ENCODE data around the gene SYCP2L.
"Not testable (repeated sequence)": the region's sequence is repeated elsewhere in the genome, so short reads cannot be mapped to it uniquely, and the experiment has no call there.

Gene SYCP2L

GRCh38 chr6:10977231-10977968 lies 90.5 kb downstream of the SYCP2L start:
- Histone ChIP-seq H3K36me3 (ENCODE audit: insufficient read depth, low read length) (no peaks in the 10 kb centered on the region), H3K79me2 (ENCODE audit: control insufficient read depth, insufficient read depth, low read length, unreplicated experiment) (no peaks in the 10 kb centered on the region), H3K27ac (ENCODE audit: low read depth, low read length) (no peak overlapping the region), H3K27me3 (ENCODE audit: insufficient read depth, low read length) (peaks cover 22% of the 10 kb centered on the region; the same call in 1 of the 2 replicates), H2AFZ (ENCODE audit: low read length, unreplicated experiment) (no peak overlapping the region), H3K4me1 (ENCODE audit: control insufficient read depth, insufficient read depth, low read length, unreplicated experiment) (no peaks in the 10 kb centered on the region), H3K4me3 (ENCODE audit: low read depth, low read length) (no peak overlapping the region)

- Histone ChIP-seq H3K27me3 (ENCODE audit: insufficient read depth, low read length) (peaks cover 31% of the 10 kb centered on the region), H3K27ac (ENCODE audit: low read depth, low read length) (no peak overlapping the region), H3K4me1 (ENCODE audit: control insufficient read depth, insufficient read depth, low read length, unreplicated experiment) (no peaks in the 10 kb centered on the region), H2AFZ (ENCODE audit: low read length, unreplicated experiment) (no peak overlapping the region), H3K79me2 (ENCODE audit: control insufficient read depth, insufficient read depth, low read length, unreplicated experiment) (no peaks in the 10 kb centered on the region), H3K4me3 (ENCODE audit: low read depth, low read length) (no peak overlapping the region), H3K36me3 (ENCODE audit: insufficient read depth, low read length) (no peaks in the 10 kb centered on the region)
Observed at GRCh38 chr6:10979603-10980002, 92.8 kb downstream of the SYCP2L start.

GRCh38 chr6:10981409-10981808 lies 94.6 kb downstream of the SYCP2L start:
- H3K4me1 ChIP-seq (ENCODE audit: control insufficient read depth, insufficient read depth, low read length, unreplicated experiment) = no peaks in the 10 kb centered on the region
- H3K79me2 ChIP-seq (ENCODE audit: control insufficient read depth, insufficient read depth, low read length, unreplicated experiment) = no peaks in the 10 kb centered on the region
- no peak overlapping the region for H3K4me3 ChIP-seq (ENCODE audit: low read depth, low read length)
- peaks cover 31% of the 10 kb centered on the region for H3K27me3 ChIP-seq (ENCODE audit: insufficient read depth, low read length)
- H3K36me3 ChIP-seq (ENCODE audit: insufficient read depth, low read length) = no peaks in the 10 kb centered on the region
- H3K27ac ChIP-seq (ENCODE audit: low read depth, low read length) = no peak overlapping the region
- H2AFZ ChIP-seq (ENCODE audit: low read length, unreplicated experiment) = no peak overlapping the region

GRCh38 chr6:10984959-10985358 lies 98.1 kb downstream of the SYCP2L start:
- H3K4me3 ChIP-seq (ENCODE audit: low read depth, low read length); H3K36me3 ChIP-seq (ENCODE audit: insufficient read depth, low read length); H3K4me1 ChIP-seq (ENCODE audit: control insufficient read depth, insufficient read depth, low read length, unreplicated experiment); H2AFZ ChIP-seq (ENCODE audit: low read length, unreplicated experiment); H3K79me2 ChIP-seq (ENCODE audit: control insufficient read depth, insufficient read depth, low read length, unreplicated experiment); H3K27ac ChIP-seq (ENCODE audit: low read depth, low read length): not testable (repeated sequence)
- peaks cover 34% of the 10 kb centered on the region for H3K27me3 ChIP-seq (ENCODE audit: insufficient read depth, low read length)

- Histone ChIP-seq H3K4me3 (ENCODE audit: low read depth, low read length) (no peak overlapping the region), H3K27ac (ENCODE audit: low read depth, low read length) (no peak overlapping the region), H3K36me3 (ENCODE audit: insufficient read depth, low read length) (no peaks in the 10 kb centered on the region), H3K27me3 (ENCODE audit: insufficient read depth, low read length) (peaks cover 7% of the 10 kb centered on the region), H2AFZ (ENCODE audit: low read length, unreplicated experiment) (no peak overlapping the region), H3K4me1 (ENCODE audit: control insufficient read depth, insufficient read depth, low read length, unreplicated experiment) (no peaks in the 10 kb centered on the region), H3K79me2 (ENCODE audit: control insufficient read depth, insufficient read depth, low read length, unreplicated experiment) (no peaks in the 10 kb centered on the region)
Observed at GRCh38 chr6:10989587-10989986, 102.7 kb downstream of the SYCP2L start.

- no peak overlapping the region for H3K4me3 ChIP-seq (ENCODE audit: low read depth, low read length)
- H3K27me3 ChIP-seq (ENCODE audit: insufficient read depth, low read length) = peaks cover 7% of the 10 kb centered on the region
- no peaks in the 10 kb centered on the region for H3K4me1 ChIP-seq (ENCODE audit: control insufficient read depth, insufficient read depth, low read length, unreplicated experiment)
- no peak overlapping the region for H2AFZ ChIP-seq (ENCODE audit: low read length, unreplicated experiment)
- H3K27ac ChIP-seq (ENCODE audit: low read depth, low read length) = no peak overlapping the region
- no peaks in the 10 kb centered on the region for H3K79me2 ChIP-seq (ENCODE audit: control insufficient read depth, insufficient read depth, low read length, unreplicated experiment)
- H3K36me3 ChIP-seq (ENCODE audit: insufficient read depth, low read length) = no peaks in the 10 kb centered on the region
Observed at GRCh38 chr6:10991115-10991514, 104.3 kb downstream of the SYCP2L start.

GRCh38 chr6:10993896-10994295 lies 107.0 kb downstream of the SYCP2L start:
- no peaks in the 10 kb centered on the region for H3K79me2 ChIP-seq (ENCODE audit: control insufficient read depth, insufficient read depth, low read length, unreplicated experiment)
- H3K4me1 ChIP-seq (ENCODE audit: control insufficient read depth, insufficient read depth, low read length, unreplicated experiment) = no peaks in the 10 kb centered on the region
- no peak overlapping the region for H2AFZ ChIP-seq (ENCODE audit: low read length, unreplicated experiment)
- H3K27me3 ChIP-seq (ENCODE audit: insufficient read depth, low read length) = no peaks in the 10 kb centered on the region
- H3K27ac ChIP-seq (ENCODE audit: low read depth, low read length) = no peak overlapping the region
- H3K4me3 ChIP-seq (ENCODE audit: low read depth, low read length) = no peak overlapping the region
- H3K36me3 ChIP-seq (ENCODE audit: insufficient read depth, low read length) = no peaks in the 10 kb centered on the region

- H3K4me1 ChIP-seq (ENCODE audit: control insufficient read depth, insufficient read depth, low read length, unreplicated experiment) = peaks cover 5% of the 10 kb centered on the region
- no peak overlapping the region for H2AFZ ChIP-seq (ENCODE audit: low read length, unreplicated experiment)
- H3K27me3 ChIP-seq (ENCODE audit: insufficient read depth, low read length) = no peaks in the 10 kb centered on the region
- H3K79me2 ChIP-seq (ENCODE audit: control insufficient read depth, insufficient read depth, low read length, unreplicated experiment) = no peaks in the 10 kb centered on the region
- no peaks in the 10 kb centered on the region for H3K36me3 ChIP-seq (ENCODE audit: insufficient read depth, low read length)
- no peak overlapping the region for H3K27ac ChIP-seq (ENCODE audit: low read depth, low read length)
- no peak overlapping the region for H3K4me3 ChIP-seq (ENCODE audit: low read depth, low read length)
Observed at GRCh38 chr6:10995114-10995707, 108.4 kb downstream of the SYCP2L start.

GRCh38 chr6:10999994-11000393 lies 113.1 kb downstream of the SYCP2L start:
- Histone ChIP-seq H3K27ac (ENCODE audit: low read depth, low read length) (no peak overlapping the region), H3K27me3 (ENCODE audit: insufficient read depth, low read length) (no peaks in the 10 kb centered on the region; the same call in 1 of the 2 replicates), H3K4me3 (ENCODE audit: low read depth, low read length) (no peak overlapping the region), H3K36me3 (ENCODE audit: insufficient read depth, low read length) (no peaks in the 10 kb centered on the region), H2AFZ (ENCODE audit: low read length, unreplicated experiment) (peak overlapping the region; percentile 48), H3K79me2 (ENCODE audit: control insufficient read depth, insufficient read depth, low read length, unreplicated experiment) (no peaks in the 10 kb centered on the region), H3K4me1 (ENCODE audit: control insufficient read depth, insufficient read depth, low read length, unreplicated experiment) (peaks cover 5% of the 10 kb centered on the region)

- H3K36me3 ChIP-seq (ENCODE audit: insufficient read depth, low read length) = no peaks in the 10 kb centered on the region
- H3K4me3 ChIP-seq (ENCODE audit: low read depth, low read length) = no peak overlapping the region
Observed at GRCh38 chr6:11002176-11002575, 115.3 kb downstream of the SYCP2L start.

GRCh38 chr6:11003297-11003696 lies 116.4 kb downstream of the SYCP2L start:
- not testable (repeated sequence) for H3K4me3 ChIP-seq (ENCODE audit: low read depth, low read length); H3K36me3 ChIP-seq (ENCODE audit: insufficient read depth, low read length); H3K27ac ChIP-seq (ENCODE audit: low read depth, low read length); H3K79me2 ChIP-seq (ENCODE audit: control insufficient read depth, insufficient read depth, low read length, unreplicated experiment); H3K27me3 ChIP-seq (ENCODE audit: insufficient read depth, low read length); H2AFZ ChIP-seq (ENCODE audit: low read length, unreplicated experiment)
- H3K4me1 ChIP-seq (ENCODE audit: control insufficient read depth, insufficient read depth, low read length, unreplicated experiment) = peaks cover 17% of the 10 kb centered on the region

More at GRCh38 chr6:11002176-11002575, 115.3 kb downstream of the SYCP2L start:
- H3K4me1 ChIP-seq (ENCODE audit: control insufficient read depth, insufficient read depth, low read length, unreplicated experiment) = peaks cover 6% of the 10 kb centered on the region
- no peaks in the 10 kb centered on the region; the same call in 1 of the 2 replicates for H3K27me3 ChIP-seq (ENCODE audit: insufficient read depth, low read length)
- no peak overlapping the region for H3K27ac ChIP-seq (ENCODE audit: low read depth, low read length)
- H3K79me2 ChIP-seq (ENCODE audit: control insufficient read depth, insufficient read depth, low read length, unreplicated experiment) = no peaks in the 10 kb centered on the region
- no peak overlapping the region for H2AFZ ChIP-seq (ENCODE audit: low read length, unreplicated experiment)
